GM12874 (cell line): ENCODE results near the gene RAB30.

ENCODE experiments used
- CTCF ChIP-seq: IDR thresholded peaks from 2 replicates; pipeline ENCODE4 v1.5.1; 2011; ENCODE audit warnings: low read depth, mild to moderate bottlenecking, control low read depth, low read length, moderate library complexity; ENCODE audit not compliant: insufficient read depth

RAB30 gene

DNA sequence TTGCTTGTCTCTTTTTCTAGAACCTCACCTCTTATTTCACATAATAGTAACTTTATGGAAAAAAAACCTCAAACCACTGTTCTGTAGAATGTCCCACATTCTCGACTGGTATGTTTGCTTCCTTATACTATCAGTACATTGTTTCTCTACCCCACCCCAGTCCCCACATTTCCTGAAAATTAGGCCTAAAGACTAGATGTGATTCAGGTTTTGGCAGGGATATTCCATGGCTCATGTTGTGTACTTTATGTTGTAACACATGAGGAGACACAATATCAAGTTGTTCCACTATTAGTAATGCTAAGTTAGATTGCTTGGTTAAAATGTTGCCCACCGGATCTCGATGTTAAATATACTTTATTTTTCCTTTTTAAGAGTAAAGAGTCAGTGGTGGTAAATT, 135.4 kb downstream of the RAB30 start:
- TF ChIP-seq CTCF: no peak

DNA sequence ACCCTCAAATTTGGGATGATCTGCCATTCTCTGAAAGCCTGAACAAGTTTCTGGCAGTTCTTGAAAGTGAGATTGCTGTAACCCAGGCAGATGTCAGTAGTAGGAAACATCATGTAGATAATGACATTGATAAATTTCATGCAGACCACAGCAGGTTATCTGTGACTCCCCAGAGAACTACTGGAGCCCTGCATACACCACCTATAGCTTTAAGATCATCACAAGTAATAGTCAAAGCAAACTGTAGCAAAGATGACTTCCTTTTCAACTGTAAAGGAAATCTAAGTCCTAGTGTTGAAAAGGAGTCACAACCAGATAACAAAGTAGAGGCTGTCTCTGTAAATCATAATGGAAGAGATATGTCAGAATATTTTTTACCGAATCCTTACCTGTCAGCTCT, 139.1 kb downstream of the RAB30 start:
- TF ChIP-seq CTCF: no peak

GRCh38 chr11:82930734-82931133, 141.0 kb downstream of the RAB30 start:
- TF ChIP-seq CTCF: no peak

- no peak for TF ChIP-seq CTCF
Measured at GRCh38 chr11:82930229-82930628, 141.5 kb downstream of the RAB30 start.

- TF ChIP-seq CTCF: no peak
Measured at GRCh38 chr11:82929121-82929520, 142.6 kb downstream of the RAB30 start.

DNA sequence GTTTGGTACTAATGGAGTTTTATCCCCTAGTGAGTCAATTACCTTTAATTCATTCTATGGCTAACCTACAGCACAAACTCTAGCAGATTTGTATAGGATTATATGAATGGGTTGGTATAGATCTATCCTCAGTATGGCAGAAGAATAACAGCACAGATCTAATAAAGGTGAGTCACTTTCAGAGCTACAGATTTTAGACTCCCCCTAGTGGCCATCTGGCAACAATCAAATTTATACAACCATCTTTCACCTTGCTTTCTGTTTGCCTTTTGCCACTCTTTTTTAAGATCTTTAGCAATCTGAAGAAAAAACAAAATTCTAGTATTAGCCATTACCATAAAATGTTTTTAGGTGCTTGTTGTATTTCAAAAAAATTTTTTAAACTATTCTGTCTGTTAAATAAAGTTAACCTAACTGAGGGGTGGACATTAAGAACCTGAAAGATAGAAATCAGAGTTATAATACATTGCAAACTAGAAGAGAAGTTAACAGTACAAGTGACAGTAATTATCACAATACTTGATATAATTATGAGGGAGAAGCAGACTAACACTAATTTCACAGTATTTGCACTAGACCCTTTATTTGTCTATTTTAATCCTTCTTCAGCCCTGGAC, 144.3 kb downstream of the RAB30 start:
- TF ChIP-seq CTCF: peak; percentile 67

DNA sequence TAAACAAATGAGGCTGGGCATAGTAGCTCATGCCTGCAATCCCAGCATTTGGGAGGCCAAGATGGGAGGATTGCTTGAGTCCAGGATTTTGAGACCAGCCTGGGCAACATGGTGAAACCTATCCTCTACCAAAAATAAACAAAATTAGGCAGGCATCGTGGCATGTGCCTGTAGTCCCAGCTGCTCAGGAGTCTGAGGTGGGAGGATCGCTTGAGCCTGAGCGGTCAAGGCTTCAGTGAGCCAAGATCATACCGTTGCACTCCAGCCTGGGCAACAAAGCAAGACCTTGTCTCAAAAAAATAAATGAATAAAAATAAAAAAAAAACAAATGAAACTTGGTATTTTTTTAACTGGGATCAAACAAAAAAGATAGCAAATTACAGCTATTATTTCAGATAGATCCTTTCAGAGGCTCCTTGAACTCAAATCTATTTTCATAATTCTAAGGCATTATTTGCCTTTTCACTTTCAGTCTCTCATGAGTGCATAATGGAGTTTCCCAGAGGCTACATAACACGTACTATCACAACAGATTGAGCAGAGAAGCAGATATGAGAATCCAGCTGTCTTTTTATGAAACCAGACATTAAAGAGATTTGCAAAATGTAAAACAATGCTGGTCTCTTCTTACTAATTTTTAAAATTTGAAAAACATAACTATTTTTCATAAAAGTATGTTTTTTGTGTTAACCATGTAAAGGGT, 147.0 kb downstream of the RAB30 start:
- TF ChIP-seq CTCF: no peak
